ENCODE data around the gene MROH8. TPM values are rescaled to one million over a fixed set of nuclear protein-coding genes. Genes with fewer than 3 reads are reported as not detected.

The MROH8 gene
- polyA plus RNA-seq, 1 donor from 2014 or later, result 3.2 TPM

DNA sequence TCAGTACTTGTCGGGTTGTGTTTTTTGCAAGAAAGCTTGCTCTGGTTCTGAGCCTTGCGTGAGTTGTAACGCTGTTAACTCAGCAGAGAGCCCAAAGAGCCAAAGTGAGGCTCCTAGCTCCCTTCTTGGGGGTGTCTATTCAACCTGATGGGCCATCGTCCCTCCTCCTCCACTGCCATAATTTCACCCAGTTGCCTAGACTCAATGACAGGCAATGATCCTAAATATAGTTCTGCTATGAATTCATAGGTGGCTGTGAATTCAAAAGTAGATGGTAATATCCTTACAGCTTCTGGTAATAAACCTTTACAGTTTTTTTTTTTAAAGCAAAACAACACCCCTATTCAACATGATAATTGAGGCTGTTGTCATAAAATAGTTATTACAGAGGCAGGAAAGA is 42.7 kb upstream of the MROH8 start:
- Histone ChIP-seq H3K27ac (ENCODE audit: low read length) (no peak overlapping the region), H3F3A (ENCODE audit: insufficient read depth, low read length, poor library complexity, severe bottlenecking) (peaks cover 5% of the 10 kb centered on the region), H3K9me3 (ENCODE audit: low read length) (no peaks in the 10 kb centered on the region), H3K79me2 (replicated peaks; ENCODE audit: insufficient read depth, low read length) (no peaks in the 10 kb centered on the region), H3K9me2 (ENCODE audit: insufficient read depth, low read length) (no peaks in the 10 kb centered on the region), H3K9ac (ENCODE audit: low read length) (no peak overlapping the region), H3K4me3 (ENCODE audit: low read length) (no peak overlapping the region), H4K20me1 (ENCODE audit: insufficient read depth) (no peaks in the 10 kb centered on the region), H2AFZ (ENCODE audit: low read depth, low read length) (no peak overlapping the region), H3K36me3 (ENCODE audit: insufficient read depth, low read length) (no peaks in the 10 kb centered on the region), H3K27me3 (ENCODE audit: insufficient read depth, low read depth, low read length) (no peaks in the 10 kb centered on the region), H3K4me2 (ENCODE audit: low read length) (no peak overlapping the region)
- TF ChIP-seq, protein P1, sequence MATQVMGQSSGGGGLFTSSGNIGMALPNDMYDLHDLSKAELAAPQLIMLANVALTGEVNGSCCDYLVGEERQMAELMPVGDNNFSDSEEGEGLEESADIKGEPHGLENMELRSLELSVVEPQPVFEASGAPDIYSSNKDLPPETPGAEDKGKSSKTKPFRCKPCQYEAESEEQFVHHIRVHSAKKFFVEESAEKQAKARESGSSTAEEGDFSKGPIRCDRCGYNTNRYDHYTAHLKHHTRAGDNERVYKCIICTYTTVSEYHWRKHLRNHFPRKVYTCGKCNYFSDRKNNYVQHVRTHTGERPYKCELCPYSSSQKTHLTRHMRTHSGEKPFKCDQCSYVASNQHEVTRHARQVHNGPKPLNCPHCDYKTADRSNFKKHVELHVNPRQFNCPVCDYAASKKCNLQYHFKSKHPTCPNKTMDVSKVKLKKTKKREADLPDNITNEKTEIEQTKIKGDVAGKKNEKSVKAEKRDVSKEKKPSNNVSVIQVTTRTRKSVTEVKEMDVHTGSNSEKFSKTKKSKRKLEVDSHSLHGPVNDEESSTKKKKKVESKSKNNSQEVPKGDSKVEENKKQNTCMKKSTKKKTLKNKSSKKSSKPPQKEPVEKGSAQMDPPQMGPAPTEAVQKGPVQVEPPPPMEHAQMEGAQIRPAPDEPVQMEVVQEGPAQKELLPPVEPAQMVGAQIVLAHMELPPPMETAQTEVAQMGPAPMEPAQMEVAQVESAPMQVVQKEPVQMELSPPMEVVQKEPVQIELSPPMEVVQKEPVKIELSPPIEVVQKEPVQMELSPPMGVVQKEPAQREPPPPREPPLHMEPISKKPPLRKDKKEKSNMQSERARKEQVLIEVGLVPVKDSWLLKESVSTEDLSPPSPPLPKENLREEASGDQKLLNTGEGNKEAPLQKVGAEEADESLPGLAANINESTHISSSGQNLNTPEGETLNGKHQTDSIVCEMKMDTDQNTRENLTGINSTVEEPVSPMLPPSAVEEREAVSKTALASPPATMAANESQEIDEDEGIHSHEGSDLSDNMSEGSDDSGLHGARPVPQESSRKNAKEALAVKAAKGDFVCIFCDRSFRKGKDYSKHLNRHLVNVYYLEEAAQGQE (IDR thresholded peaks at IDR 0.05; ENCODE audit: borderline replicate concordance), result no peak
- TF ChIP-seq POLR2AphosphoS5 (IDR thresholded peaks at IDR 0.05) (no peak), EP300 (conservative IDR thresholded peaks at IDR 0.05; ENCODE audit: poor library complexity, severe bottlenecking) (no peak), RAD21 (conservative IDR thresholded peaks at IDR 0.05) (no peak), SMC3 (conservative IDR thresholded peaks at IDR 0.05; ENCODE audit: poor library complexity) (no peak), TAF1 (IDR thresholded peaks at IDR 0.05; ENCODE audit: low read depth) (no peak), EZH2 (IDR thresholded peaks at IDR 0.05; ENCODE audit: borderline replicate concordance, insufficient read depth, low read length, poor library complexity, severe bottlenecking) (no peak), MXI1 (conservative IDR thresholded peaks at IDR 0.05; ENCODE audit: poor library complexity, severe bottlenecking) (no peak)
- TF ChIP-seq, protein P2, sequence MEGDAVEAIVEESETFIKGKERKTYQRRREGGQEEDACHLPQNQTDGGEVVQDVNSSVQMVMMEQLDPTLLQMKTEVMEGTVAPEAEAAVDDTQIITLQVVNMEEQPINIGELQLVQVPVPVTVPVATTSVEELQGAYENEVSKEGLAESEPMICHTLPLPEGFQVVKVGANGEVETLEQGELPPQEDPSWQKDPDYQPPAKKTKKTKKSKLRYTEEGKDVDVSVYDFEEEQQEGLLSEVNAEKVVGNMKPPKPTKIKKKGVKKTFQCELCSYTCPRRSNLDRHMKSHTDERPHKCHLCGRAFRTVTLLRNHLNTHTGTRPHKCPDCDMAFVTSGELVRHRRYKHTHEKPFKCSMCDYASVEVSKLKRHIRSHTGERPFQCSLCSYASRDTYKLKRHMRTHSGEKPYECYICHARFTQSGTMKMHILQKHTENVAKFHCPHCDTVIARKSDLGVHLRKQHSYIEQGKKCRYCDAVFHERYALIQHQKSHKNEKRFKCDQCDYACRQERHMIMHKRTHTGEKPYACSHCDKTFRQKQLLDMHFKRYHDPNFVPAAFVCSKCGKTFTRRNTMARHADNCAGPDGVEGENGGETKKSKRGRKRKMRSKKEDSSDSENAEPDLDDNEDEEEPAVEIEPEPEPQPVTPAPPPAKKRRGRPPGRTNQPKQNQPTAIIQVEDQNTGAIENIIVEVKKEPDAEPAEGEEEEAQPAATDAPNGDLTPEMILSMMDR (IDR thresholded peaks at IDR 0.05; ENCODE audit: poor library complexity, severe bottlenecking), result no peak

DNA sequence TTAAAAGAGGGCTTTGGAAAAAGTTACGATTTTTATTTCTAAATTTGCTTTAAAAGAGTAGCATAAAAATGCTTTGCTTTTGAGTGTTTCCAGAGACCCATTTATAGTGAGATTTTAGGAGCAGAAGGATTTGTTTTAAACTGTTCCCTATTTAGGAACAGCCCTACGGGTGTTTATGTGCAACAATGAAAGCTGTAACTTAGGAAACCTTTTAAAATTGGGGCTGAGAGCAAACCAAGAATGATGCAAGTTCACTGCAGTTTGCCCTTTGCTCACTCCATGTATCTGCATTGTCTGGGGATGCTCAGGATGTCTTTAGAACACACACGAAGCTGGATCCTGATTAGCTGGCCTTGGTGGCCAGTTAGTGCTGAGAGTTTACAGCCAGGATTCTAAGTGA is 41.4 kb upstream of the MROH8 start:
- peak overlapping the region; percentile 39 for H3K4me3 ChIP-seq (ENCODE audit: low read length)
- no peaks in the 10 kb centered on the region for H3K36me3 ChIP-seq (ENCODE audit: insufficient read depth, low read length)
- H4K20me1 ChIP-seq (ENCODE audit: insufficient read depth), result no peaks in the 10 kb centered on the region
- TF ChIP-seq, protein P1 (IDR thresholded peaks at IDR 0.05; ENCODE audit: borderline replicate concordance), result no peak
- TF ChIP-seq, protein P2 (IDR thresholded peaks at IDR 0.05; ENCODE audit: poor library complexity, severe bottlenecking), result no peak
- TF ChIP-seq POLR2AphosphoS5 (IDR thresholded peaks at IDR 0.05), result no peak
- no peak for TF ChIP-seq EZH2 (IDR thresholded peaks at IDR 0.05; ENCODE audit: borderline replicate concordance, insufficient read depth, low read length, poor library complexity, severe bottlenecking)
- TF ChIP-seq TAF1 (IDR thresholded peaks at IDR 0.05; ENCODE audit: low read depth), result no peak
- TF ChIP-seq RAD21 (conservative IDR thresholded peaks at IDR 0.05), result no peak
- no peak for TF ChIP-seq MXI1 (conservative IDR thresholded peaks at IDR 0.05; ENCODE audit: poor library complexity, severe bottlenecking)
- no peak for TF ChIP-seq SMC3 (conservative IDR thresholded peaks at IDR 0.05; ENCODE audit: poor library complexity)
- no peak for TF ChIP-seq EP300 (conservative IDR thresholded peaks at IDR 0.05; ENCODE audit: poor library complexity, severe bottlenecking)
- H3K79me2 ChIP-seq (replicated peaks; ENCODE audit: insufficient read depth, low read length), result no peaks in the 10 kb centered on the region
- no peaks in the 10 kb centered on the region for H3K9me3 ChIP-seq (ENCODE audit: low read length)
- no peak overlapping the region for H3K9ac ChIP-seq (ENCODE audit: low read length)
- no peaks in the 10 kb centered on the region for H3K9me2 ChIP-seq (ENCODE audit: insufficient read depth, low read length)
- H3F3A ChIP-seq (ENCODE audit: insufficient read depth, low read length, poor library complexity, severe bottlenecking), result peaks cover 5% of the 10 kb centered on the region
- peak overlapping the region; percentile 38 for H3K27ac ChIP-seq (ENCODE audit: low read length)
- H2AFZ ChIP-seq (ENCODE audit: low read depth, low read length), result no peak overlapping the region
- peak overlapping the region; percentile 3 for H3K4me2 ChIP-seq (ENCODE audit: low read length)
- no peaks in the 10 kb centered on the region for H3K27me3 ChIP-seq (ENCODE audit: insufficient read depth, low read depth, low read length)
